HCT116 (cell line): ENCODE results near the gene CMTM2. TPM values are rescaled to one million over a fixed set of nuclear protein-coding genes. Genes with fewer than 3 reads are reported as not detected.

Experiments
- ATAC-seq: fragments of 200-7000 bp; cut with Tn5 transposase; 2 replicates; pipeline ENCODE4 v1.9.1; 2020; ENCODE audit warnings: mild to moderate bottlenecking, moderate library complexity
- BruUV-seq: library from RNA; stranded (reverse); fragments of 400-500 nt; replicated peaks from 2 replicates; lab custom pipeline; 2021; lab: Mats Ljungman, UMichigan
- CTCF ChIA-PET: fragments of 300-600 bp; sonication (Branson Sonifier 250); formaldehyde crosslinking; loops from one replicate; lab custom pipeline; 2021; ENCODE audit warnings: antibody characterized with exemption; lab: Charles Lee
- POLR2A ChIA-PET: fragments of 300-600, 350-600 bp; sonication (Branson Sonifier 250); formaldehyde crosslinking; loops from one replicate; lab custom pipeline; 2021; ENCODE audit warnings: antibody characterized with exemption; lab: Charles Lee
- RAD21 ChIA-PET, 2 experiments: fragments of 300-600 bp; sonication (Branson Sonifier 250); formaldehyde crosslinking; loops; one replicate each; lab custom pipeline; 2023; ENCODE audit warnings: low total read pairs in 2 of 2; ENCODE audit not compliant: uncharacterized antibody in 2 of 2, unreplicated experiment in 2 of 2, low non-redundant PET in 1 of 2; lab: Charles Lee
- DNase-seq: peaks from one replicate; pipeline ENCODE4 v3.0.0-alpha.2; 2010; ENCODE audit warnings: low read depth, low spot score
- H2AFZ ChIP-seq: fragments of 200-600 bp; shearing (Covaris generic), sonication (generic); 2 replicates; pipeline ENCODE4 v1.6.1; 2017; ENCODE audit warnings: low read depth, mixed run types, mixed read lengths, antibody characterized with exemption, low read length; ENCODE audit not compliant: poor library complexity, severe bottlenecking
- H3K27ac ChIP-seq: 2 replicates; pipeline ENCODE4 v1.5.1; 2012; ENCODE audit warnings: low read depth, low read length
- H3K27me3 ChIP-seq: fragments of 200-600 bp; sonication (generic); 2 replicates; pipeline ENCODE4 v1.6.1; 2016; ENCODE audit warnings: mixed run types, low read length, mixed read lengths; ENCODE audit not compliant: insufficient read depth
- H3K36me3 ChIP-seq, 2 experiments: fragments of 200-500 bp in 1 of 2; fragments of 200-600 bp in 1 of 2; sonication (Bioruptor generic) in 1 of 2; sonication (generic) in 1 of 2; 2 replicates each; pipeline versions ENCODE4 v1.5.1 to v1.6.1; 2014 to 2016; ENCODE audit warnings: low read length in 2 of 2, inconsistent platforms in 1 of 2, mixed read lengths in 1 of 2, mixed run types in 1 of 2; ENCODE audit not compliant: insufficient read depth in 2 of 2, control insufficient read depth in 1 of 2
- H3K4me1 ChIP-seq, 2 experiments: fragments of 200-600 bp in 1 of 2; sonication (generic) in 1 of 2; 2 replicates each; pipeline versions ENCODE4 v1.5.1 to v1.6.1; 2012 to 2017; ENCODE audit warnings: low read length in 2 of 2, inconsistent platforms in 1 of 2, mild to moderate bottlenecking in 1 of 2, mixed read lengths in 1 of 2, mixed run types in 1 of 2, moderate library complexity in 1 of 2; ENCODE audit not compliant: insufficient read depth in 2 of 2, control insufficient read depth in 1 of 2
- H3K4me2 ChIP-seq: fragments of 200-600 bp; sonication (generic); 2 replicates; pipeline ENCODE4 v1.6.1; 2017; ENCODE audit warnings: mixed run types, low read length, mixed read lengths
- H3K4me3 ChIP-seq, 2 experiments: fragments of 200-600 bp in 1 of 2; sonication (generic) in 1 of 2; replicated peaks in 1 of 2; 2 replicates each; pipeline ENCODE4 v1.5.1; 2011 to 2016; ENCODE audit warnings: low read length in 2 of 2, control low read depth in 1 of 2, low read depth in 1 of 2, mild to moderate bottlenecking in 1 of 2, mixed read lengths in 1 of 2, mixed run types in 1 of 2
- H3K79me2 ChIP-seq: fragments of 200-600 bp; sonication (generic); 2 replicates; pipeline ENCODE4 v1.6.1; 2017; ENCODE audit warnings: mild to moderate bottlenecking, mixed run types, low read length, moderate library complexity, mixed read lengths; ENCODE audit not compliant: insufficient read depth
- H3K9ac ChIP-seq: fragments of 200-600 bp; sonication (generic); 2 replicates; pipeline ENCODE4 v1.6.1; 2016; ENCODE audit warnings: low read length, mixed read lengths
- H3K9me2 ChIP-seq: fragments of 200-600 bp; sonication (generic), shearing (Covaris generic); 2 replicates; pipeline ENCODE4 v1.6.1; 2017; ENCODE audit warnings: mixed run types, mild to moderate bottlenecking, moderate library complexity; ENCODE audit not compliant: insufficient read depth
- H3K9me3 ChIP-seq, 2 experiments: fragments of 200-500 bp in 1 of 2; fragments of 200-600 bp in 1 of 2; sonication (Bioruptor generic) in 1 of 2; sonication (generic) in 1 of 2; 2 replicates each; pipeline ENCODE4 v1.6.1; 2014 to 2017; ENCODE audit warnings: low read length in 2 of 2, mixed read lengths in 2 of 2, inconsistent platforms in 1 of 2, low read depth in 1 of 2, mild to moderate bottlenecking in 1 of 2, mixed run types in 1 of 2, moderate library complexity in 1 of 2; ENCODE audit not compliant: control insufficient read depth in 1 of 2, insufficient read depth in 1 of 2
- H4K20me1 ChIP-seq: fragments of 200-600 bp; sonication (generic), shearing (Covaris generic); 2 replicates; pipeline ENCODE4 v1.6.1; 2017; ENCODE audit warnings: mixed run types, mild to moderate bottlenecking, moderate library complexity; ENCODE audit not compliant: insufficient read depth
- CBX3 ChIP-seq: IDR thresholded peaks from 2 replicates; pipeline ENCODE4 v1.6.1; 2012; ENCODE audit warnings: low read depth
- EGR1 ChIP-seq: IDR thresholded peaks from 2 replicates; pipeline ENCODE4 v1.6.1; 2012; ENCODE audit warnings: low read depth
- EZH2 ChIP-seq: fragments of 200-600 bp; sonication (generic); IDR thresholded peaks from 2 replicates; pipeline ENCODE4 v1.6.1; 2017; ENCODE audit warnings: antibody characterized with exemption, mixed run types
- EZH2phosphoT487 ChIP-seq: fragments of 200-600 bp; IDR thresholded peaks from 2 replicates; pipeline ENCODE4 v1.6.1; 2018; ENCODE audit warnings: antibody characterized with exemption, borderline replicate concordance
- FOSL1 ChIP-seq: IDR thresholded peaks from 2 replicates; pipeline ENCODE4 v1.6.1; 2012; ENCODE audit warnings: low read depth
- JUND ChIP-seq: IDR thresholded peaks from 2 replicates; pipeline ENCODE4 v1.6.1; 2012
- POLR2AphosphoS5 ChIP-seq: IDR thresholded peaks from 2 replicates; pipeline ENCODE4 v1.6.1; 2011; ENCODE audit warnings: mild to moderate bottlenecking, low read depth, low read length, moderate library complexity
- SIN3A ChIP-seq: IDR thresholded peaks from 2 replicates; pipeline ENCODE4 v1.6.1; 2012; ENCODE audit warnings: low read depth
- SP1 ChIP-seq: IDR thresholded peaks from 2 replicates; pipeline ENCODE4 v1.6.1; 2012; ENCODE audit warnings: low read depth
- YY1 ChIP-seq: IDR thresholded peaks from 2 replicates; pipeline ENCODE4 v1.6.1; 2011; ENCODE audit warnings: low read length, low read depth, moderate library complexity, mild to moderate bottlenecking; ENCODE audit not compliant: insufficient replicate concordance; ENCODE audit errors: extremely low read depth
- ZFX ChIP-seq: fragments of 450-650 bp; IDR thresholded peaks from 2 replicates; pipeline ENCODE4 v1.6.1; 2017
- ZNF274 ChIP-seq: fragments of 200-500 bp; sonication (Bioruptor generic); IDR thresholded peaks from 2 replicates; pipeline ENCODE4 v1.6.1; 2014; ENCODE audit warnings: mild to moderate bottlenecking, low read depth, low read length, inconsistent platforms
- intact Hi-C: fragments of 100-400 bp; cut with micrococcal nuclease; formaldehyde crosslinking; loops from 2 replicates; pipeline ENCODE4 v1.10.0; 2022
- total RNA-seq: library from RNA; stranded (reverse); gene quantifications from one replicate; pipeline ENCODE4 v1.2.1, GENCODE V29; 2021; ENCODE audit not compliant: unreplicated experiment
- TF ChIP-seq, protein P1 (sequence below): IDR thresholded peaks from 2 replicates; pipeline ENCODE4 v1.6.1; 2012

The CMTM2 gene
- total RNA-seq, 1 experiment from 2014 or later = 0.42 TPM

DNA sequence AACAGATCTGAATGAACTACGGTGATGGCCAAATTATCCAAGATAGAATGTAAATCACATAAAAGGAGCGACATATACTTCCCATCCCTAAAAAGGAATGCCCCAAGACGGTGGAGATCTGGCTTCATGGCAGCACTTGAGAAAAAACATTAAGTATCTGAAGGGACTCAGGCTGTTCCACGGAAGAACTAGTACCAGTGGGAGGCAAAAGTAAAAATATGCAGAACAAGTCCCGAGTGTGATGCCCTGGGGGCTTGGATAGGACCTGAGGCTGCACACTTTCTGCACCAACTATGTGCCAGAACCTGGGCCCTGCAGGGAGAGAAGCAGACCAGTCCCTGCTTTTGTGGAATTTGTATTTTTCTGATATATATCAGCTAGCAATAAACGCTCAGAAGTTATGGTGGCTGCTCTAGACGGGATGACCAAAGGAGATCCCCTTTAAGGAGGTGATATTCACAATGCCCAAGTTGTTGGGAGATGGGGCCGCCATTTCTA is 27.4 kb upstream of the CMTM2 start:
- no peaks in the 10 kb centered on the region for H3K27me3 ChIP-seq
- H3K9me3 ChIP-seq = no peaks in the 10 kb centered on the region
- DNase-seq (no peak), ATAC-seq (peak; percentile 5; the same call in 1 of the 2 replicates)
- ChIA-PET POLR2A (interaction anchor here (0.6 to 1.9 kb wide), 4 partner anchors 18 to 322 kb away, joined by 3 to 8 read pairs (median 4); no protein-coding TSS in a partner anchor), RAD21 (no interaction called here), CTCF (interaction anchor here (1.5 to 1.8 kb wide), 2 partner anchors 57 to 278 kb away, joined by 6 to 8 read pairs; partner anchors contain the start of gene NAE1)
- H3K9me2 ChIP-seq = no peaks in the 10 kb centered on the region
- H3K4me2 ChIP-seq = peak overlapping the region; percentile 85
- peaks cover 25 to 46% of the 10 kb centered on the region in 2 experiments for H3K4me1 ChIP-seq
- peaks cover 26% of the 10 kb centered on the region; the same call in 1 of the 2 replicates for H3K79me2 ChIP-seq
- peak overlapping the region; percentile 51 to 69 for H3K4me3 ChIP-seq
- BruUV-seq = TSS peak; percentile 41
- intact Hi-C loops = loop anchor here (2.0 kb wide), 1 partner anchor 145 kb away; no protein-coding TSS in a partner anchor
- H3K27ac ChIP-seq = peak overlapping the region; percentile 88
- TF ChIP-seq SP1 (no peak), YY1 (no peak), JUND (no peak), POLR2AphosphoS5 (no peak), FOSL1 (no peak), EZH2 (no peak), EGR1 (no peak), ZNF274 (no peak), CBX3 (no peak), ZFX (no peak), SIN3A (no peak), EZH2phosphoT487 (no peak)
- TF ChIP-seq, protein P1, sequence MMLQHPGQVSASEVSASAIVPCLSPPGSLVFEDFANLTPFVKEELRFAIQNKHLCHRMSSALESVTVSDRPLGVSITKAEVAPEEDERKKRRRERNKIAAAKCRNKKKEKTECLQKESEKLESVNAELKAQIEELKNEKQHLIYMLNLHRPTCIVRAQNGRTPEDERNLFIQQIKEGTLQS = no peak
- H2AFZ ChIP-seq = peak overlapping the region; percentile 36
- H3K9ac ChIP-seq = peak overlapping the region; percentile 71
- peaks cover 0 to 8% of the 10 kb centered on the region in 2 experiments; a peak in 1 of 4 replicates for H3K36me3 ChIP-seq
- no peaks in the 10 kb centered on the region for H4K20me1 ChIP-seq
